Smooth muscle cell (in vitro differentiated cells): ENCODE data around the gene TAX1BP1. TPM values are rescaled to one million over a fixed set of nuclear protein-coding genes. Genes with fewer than 3 reads are reported as not detected.

Experiments
- DNase-seq: peaks from one replicate; lab custom pipeline; 2025; ENCODE audit not compliant: unreplicated experiment; lab: John Stamatoyannopoulos, UW
- H2AFZ ChIP-seq: fragments of 200-600 bp; sonication (generic); 2 replicates; pipeline ENCODE4 v1.6.0; 2016; ENCODE audit warnings: antibody characterized with exemption, low read depth, mild to moderate bottlenecking
- H3F3A ChIP-seq: fragments of 200-600 bp; sonication (generic); 2 replicates; pipeline ENCODE4 v1.6.0; 2017; ENCODE audit warnings: antibody characterized with exemption, low read depth
- H3K27ac ChIP-seq: fragments of 200-600 bp; sonication (generic); 2 replicates; pipeline ENCODE4 v1.5.1; 2016; ENCODE audit warnings: low read depth, mild to moderate bottlenecking
- H3K27me3 ChIP-seq: fragments of 200-600 bp; sonication (generic); 2 replicates; pipeline ENCODE4 v1.6.1; 2016; ENCODE audit warnings: low read depth, mild to moderate bottlenecking
- H3K36me3 ChIP-seq: fragments of 200-600 bp; sonication (generic); 2 replicates; pipeline ENCODE4 v1.5.1; 2016; ENCODE audit warnings: low read depth
- H3K4me1 ChIP-seq: fragments of 200-600 bp; sonication (generic); 2 replicates; pipeline ENCODE4 v1.5.1; 2016; ENCODE audit warnings: low read depth
- H3K4me2 ChIP-seq: fragments of 200-600 bp; sonication (generic); 2 replicates; pipeline ENCODE4 v1.6.0; 2016; ENCODE audit warnings: mild to moderate bottlenecking
- H3K4me3 ChIP-seq: fragments of 200-600 bp; sonication (generic); 2 replicates; pipeline ENCODE4 v1.5.1; 2016; ENCODE audit warnings: mild to moderate bottlenecking
- H3K79me2 ChIP-seq: fragments of 200-600 bp; sonication (generic); 2 replicates; pipeline ENCODE4 v1.6.0; 2016; ENCODE audit warnings: low read depth, mild to moderate bottlenecking
- H3K9ac ChIP-seq: fragments of 200-600 bp; sonication (generic); 2 replicates; pipeline ENCODE4 v1.6.0; 2016; ENCODE audit warnings: low read depth
- H3K9me3 ChIP-seq: fragments of 200-600 bp; sonication (generic); replicated peaks from 2 replicates; pipeline ENCODE4 v1.5.1; 2016; ENCODE audit warnings: low read depth
- H4K20me1 ChIP-seq: fragments of 200-600 bp; sonication (generic); 2 replicates; pipeline ENCODE4 v1.6.0; 2016; ENCODE audit warnings: low read depth
- WGBS: methylation state at CpG from one replicate; pipeline ENCODE4 v1.1.7; 2016; ENCODE audit warnings: low lambda C conversion rate; 5-methylcytosine and 5-hydroxymethylcytosine counted together
- polyA plus RNA-seq: library from polyadenylated mRNA; unstranded; fragments of >200 nt; fragmentation: Nextera tagmentation; extraction: Ambion mirVana; gene quantifications from 2 replicates; pipeline ENCODE4 v1.2.1, GENCODE V29; 2016
- total RNA-seq: library from RNA; depleted of rRNA; stranded (reverse); fragments of >200 nt; gene quantifications from 2 replicates; pipeline ENCODE4 v1.2.3, GENCODE V29; 2014
- TF ChIP-seq, protein P1 (sequence below): fragments of 200-600 bp; sonication (generic); IDR thresholded peaks from 2 replicates; pipeline ENCODE4 v1.5.1; 2017; ENCODE audit warnings: borderline replicate concordance, mild to moderate bottlenecking, antibody characterized with exemption; ENCODE audit not compliant: insufficient read depth, poor library complexity, severe bottlenecking

The TAX1BP1 gene
- total and polyA plus RNA-seq, 2 experiments from 2014 or later = 80.4 to 81.6 TPM

GRCh38 chr7:27860800-27861199 lies 120.8 kb downstream of the TAX1BP1 start:
- no peak overlapping the region for H3K4me2 ChIP-seq
- WGBS = 94% methylated on average over 5 of the region's 6 CpGs
- no peaks in the 10 kb centered on the region for H3F3A ChIP-seq
- H4K20me1 ChIP-seq = no peaks in the 10 kb centered on the region
- no peak overlapping the region for H3K27ac ChIP-seq
- TF ChIP-seq, protein P1, sequence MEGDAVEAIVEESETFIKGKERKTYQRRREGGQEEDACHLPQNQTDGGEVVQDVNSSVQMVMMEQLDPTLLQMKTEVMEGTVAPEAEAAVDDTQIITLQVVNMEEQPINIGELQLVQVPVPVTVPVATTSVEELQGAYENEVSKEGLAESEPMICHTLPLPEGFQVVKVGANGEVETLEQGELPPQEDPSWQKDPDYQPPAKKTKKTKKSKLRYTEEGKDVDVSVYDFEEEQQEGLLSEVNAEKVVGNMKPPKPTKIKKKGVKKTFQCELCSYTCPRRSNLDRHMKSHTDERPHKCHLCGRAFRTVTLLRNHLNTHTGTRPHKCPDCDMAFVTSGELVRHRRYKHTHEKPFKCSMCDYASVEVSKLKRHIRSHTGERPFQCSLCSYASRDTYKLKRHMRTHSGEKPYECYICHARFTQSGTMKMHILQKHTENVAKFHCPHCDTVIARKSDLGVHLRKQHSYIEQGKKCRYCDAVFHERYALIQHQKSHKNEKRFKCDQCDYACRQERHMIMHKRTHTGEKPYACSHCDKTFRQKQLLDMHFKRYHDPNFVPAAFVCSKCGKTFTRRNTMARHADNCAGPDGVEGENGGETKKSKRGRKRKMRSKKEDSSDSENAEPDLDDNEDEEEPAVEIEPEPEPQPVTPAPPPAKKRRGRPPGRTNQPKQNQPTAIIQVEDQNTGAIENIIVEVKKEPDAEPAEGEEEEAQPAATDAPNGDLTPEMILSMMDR = no peak
- no peak for DNase-seq
- H3K9ac ChIP-seq = no peak overlapping the region
- H3K9me3 ChIP-seq = no peaks in the 10 kb centered on the region
- no peaks in the 10 kb centered on the region for H3K79me2 ChIP-seq
- H3K36me3 ChIP-seq = no peaks in the 10 kb centered on the region
- no peaks in the 10 kb centered on the region for H3K27me3 ChIP-seq
- H3K4me1 ChIP-seq = no peaks in the 10 kb centered on the region
- no peak overlapping the region for H2AFZ ChIP-seq
- no peak overlapping the region for H3K4me3 ChIP-seq

DNA sequence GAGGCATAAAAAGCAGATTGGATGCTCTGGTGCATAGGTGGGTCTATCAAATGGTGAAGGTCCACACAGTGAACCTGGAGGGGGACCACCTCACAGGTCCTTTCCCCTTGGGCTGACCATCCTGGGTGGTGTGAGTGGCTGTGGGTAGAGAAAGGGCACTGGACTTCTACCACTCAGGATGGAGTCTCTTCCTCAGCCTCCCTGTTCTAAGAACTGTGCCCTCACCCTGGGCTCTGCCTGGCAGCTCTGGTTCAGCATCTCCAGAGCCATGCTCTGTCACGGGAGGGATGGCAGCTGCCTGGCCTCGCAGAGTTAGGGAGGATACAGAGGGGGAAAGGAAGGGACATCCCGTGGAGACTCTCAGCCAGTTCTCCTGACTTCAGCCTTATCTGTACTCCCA lies 121.8 kb downstream of the TAX1BP1 start:
- Histone ChIP-seq H2AFZ (no peak overlapping the region), H3K36me3 (no peaks in the 10 kb centered on the region), H3K4me3 (no peak overlapping the region), H3K4me1 (no peaks in the 10 kb centered on the region), H3F3A (no peaks in the 10 kb centered on the region), H3K4me2 (no peak overlapping the region), H3K27ac (no peak overlapping the region), H4K20me1 (no peaks in the 10 kb centered on the region), H3K27me3 (no peaks in the 10 kb centered on the region), H3K9me3 (no peaks in the 10 kb centered on the region), H3K79me2 (no peaks in the 10 kb centered on the region), H3K9ac (no peak overlapping the region)
- no peak for DNase-seq
- TF ChIP-seq, protein P1 = no peak
- 86% methylated on average over 3 of the region's 3 CpGs for WGBS

DNA sequence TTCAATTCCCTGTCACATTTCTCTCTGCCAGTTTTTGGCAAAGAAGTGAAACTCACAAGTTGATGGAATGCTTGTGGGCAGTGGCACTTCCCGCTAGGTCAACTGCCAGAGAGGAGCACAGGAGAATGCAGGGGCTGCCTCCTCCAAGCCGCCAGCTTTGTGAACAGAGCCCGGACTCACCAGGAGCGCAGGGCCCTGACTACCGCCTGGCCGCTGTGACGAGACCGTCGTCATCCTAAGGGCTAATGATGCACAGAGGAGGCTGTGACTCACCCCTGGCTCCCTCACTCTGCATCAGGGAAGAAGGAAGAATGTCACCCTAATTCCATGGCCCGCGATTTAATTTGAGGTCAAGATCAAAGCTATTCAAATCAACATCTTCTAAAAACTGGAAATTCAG lies 123.9 kb downstream of the TAX1BP1 start:
- Histone ChIP-seq H3K4me1 (no peaks in the 10 kb centered on the region), H3K79me2 (no peaks in the 10 kb centered on the region), H3K27me3 (no peaks in the 10 kb centered on the region), H4K20me1 (no peaks in the 10 kb centered on the region), H2AFZ (no peak overlapping the region), H3K9me3 (no peaks in the 10 kb centered on the region), H3K36me3 (no peaks in the 10 kb centered on the region), H3K9ac (no peak overlapping the region), H3K27ac (no peak overlapping the region), H3K4me3 (no peak overlapping the region), H3K4me2 (no peak overlapping the region), H3F3A (no peaks in the 10 kb centered on the region)
- WGBS = 47% methylated on average over 11 of the region's 11 CpGs
- no peak for DNase-seq
- TF ChIP-seq, protein P1 = no peak

DNA sequence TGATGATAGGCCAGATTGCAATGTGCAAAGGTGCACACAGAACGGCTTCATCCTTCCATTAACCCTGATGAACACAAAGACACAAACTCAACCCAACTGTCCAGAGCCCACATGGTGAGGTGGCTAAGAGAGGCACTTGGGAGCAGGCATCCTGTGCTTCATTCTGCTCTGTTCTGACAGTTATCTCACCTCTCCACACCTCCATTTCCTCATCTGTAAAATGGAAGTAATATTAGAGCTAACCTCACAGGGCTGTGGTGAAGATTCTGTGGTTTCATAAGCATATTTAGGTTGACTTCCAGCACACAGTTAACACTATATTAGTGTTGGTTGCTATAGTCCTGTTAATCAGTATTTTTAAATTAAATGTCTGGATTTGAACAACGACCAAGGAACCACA lies 126.3 kb downstream of the TAX1BP1 start:
- Histone ChIP-seq H3K4me1 (no peaks in the 10 kb centered on the region), H3K9ac (no peak overlapping the region), H3K27me3 (no peaks in the 10 kb centered on the region), H3K79me2 (no peaks in the 10 kb centered on the region), H3K9me3 (no peaks in the 10 kb centered on the region), H4K20me1 (no peaks in the 10 kb centered on the region), H3F3A (no peaks in the 10 kb centered on the region), H3K4me3 (no peak overlapping the region), H3K27ac (no peak overlapping the region), H3K4me2 (no peak overlapping the region), H3K36me3 (no peaks in the 10 kb centered on the region), H2AFZ (no peak overlapping the region)
- DNase-seq = no peak
- TF ChIP-seq, protein P1 = no peak
- 49% methylated on average over 2 of the region's 2 CpGs for WGBS
